Stimulated activated CD4-positive, alpha-beta T cell treated with anti-CD3 and anti-CD28 coated beads, Interleukin-4, amount 100 ng/mL, for 1 hour (primary cell): ENCODE results near the gene C19orf12.
"Not testable (repeated sequence)": the region's sequence is repeated elsewhere in the genome, so short reads cannot be mapped to it uniquely, and the experiment has no call there.

ENCODE experiments used
- DNase-seq: peaks from one replicate; pipeline ENCODE4 v3.0.0-alpha.2; 2020

The C19orf12 gene

DNA sequence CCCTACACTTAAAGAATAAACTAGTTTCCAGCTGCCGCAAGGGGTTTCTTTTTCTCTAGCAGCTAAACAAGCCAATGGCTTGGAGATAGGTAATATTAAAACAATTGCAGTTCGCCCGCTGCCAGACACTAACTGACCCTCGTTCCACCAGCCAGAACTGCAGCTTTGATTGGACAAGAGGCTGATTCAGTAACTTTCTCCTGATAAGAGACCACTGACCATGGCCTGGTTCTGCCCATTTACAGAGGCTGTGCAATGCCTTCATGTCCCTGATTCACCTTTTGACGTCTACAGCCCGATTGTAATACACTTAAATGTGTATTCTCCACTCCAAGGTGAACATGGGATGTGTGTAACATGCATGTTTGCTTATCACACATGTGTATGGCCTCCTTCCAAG is 12.8 kb upstream of the C19orf12 start:
- DNase-seq, result no peak

DNA sequence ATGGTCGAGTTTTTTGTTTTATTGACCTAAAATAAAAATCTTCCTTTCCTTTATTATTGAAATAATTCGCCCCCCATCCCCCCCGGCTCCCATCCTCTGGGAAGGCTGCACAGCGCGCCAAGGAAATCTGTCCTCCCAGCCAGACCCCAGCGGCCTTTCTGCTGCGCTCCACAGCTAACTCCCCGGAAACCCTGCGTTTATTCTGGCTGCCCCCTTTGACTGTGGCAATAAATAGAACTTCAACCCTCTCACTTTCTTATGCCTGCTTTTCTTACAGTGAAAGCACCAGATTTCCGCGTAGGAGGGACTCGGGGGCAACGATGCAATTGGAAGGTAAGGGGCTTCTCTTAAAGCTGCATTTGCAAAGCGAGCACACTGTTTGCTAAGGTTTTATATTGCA is 9.7 kb upstream of the C19orf12 start:
- no peak for DNase-seq

DNA sequence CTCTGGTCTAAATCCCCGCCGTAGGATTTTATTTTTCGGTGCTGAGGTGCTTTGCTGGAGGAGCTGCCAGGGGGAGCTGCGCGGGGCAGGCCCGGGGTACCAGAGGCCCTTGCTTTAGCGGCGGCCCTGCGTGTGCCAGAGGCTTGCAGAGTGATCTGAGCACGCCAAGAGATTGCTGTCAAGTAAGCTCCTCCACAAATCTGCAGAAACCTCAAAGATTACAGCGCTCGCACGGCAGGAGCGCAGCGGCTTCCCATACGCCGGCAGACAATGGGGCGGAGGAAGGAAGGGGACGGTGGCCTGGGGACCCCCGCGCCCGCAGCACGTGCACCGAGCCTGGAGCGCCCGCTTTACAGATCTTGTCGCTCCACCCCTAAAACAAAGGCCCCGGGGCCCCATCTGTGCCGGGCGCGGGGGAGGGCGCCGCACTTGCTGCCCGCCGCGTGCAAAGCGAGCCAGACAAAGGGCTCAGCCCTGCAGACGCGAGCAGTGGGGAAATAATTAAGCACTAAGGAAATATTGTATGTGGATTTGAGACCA is 9.1 kb upstream of the C19orf12 start:
- peak; percentile 52 for DNase-seq

DNA sequence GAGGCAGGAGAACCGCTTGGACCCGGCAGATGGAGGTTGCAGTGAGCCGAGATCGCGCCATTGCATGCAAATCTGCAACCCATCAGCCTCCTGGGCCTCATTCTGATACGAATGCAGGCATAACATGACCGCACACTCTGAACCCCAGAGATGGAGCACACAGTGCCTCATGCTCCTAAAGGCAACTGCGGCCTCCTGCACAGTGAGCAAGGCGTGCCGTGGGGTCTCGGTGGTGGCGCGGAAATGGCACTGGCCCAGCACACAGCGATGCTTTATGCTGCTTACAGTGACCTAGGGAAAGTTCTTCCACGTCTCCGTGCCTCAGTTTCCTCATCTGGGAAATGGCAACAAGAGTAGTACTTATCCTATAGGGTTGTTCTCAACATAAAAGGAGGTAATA is 2.0 kb upstream of the C19orf12 start:
- DNase-seq, result no peak

DNA sequence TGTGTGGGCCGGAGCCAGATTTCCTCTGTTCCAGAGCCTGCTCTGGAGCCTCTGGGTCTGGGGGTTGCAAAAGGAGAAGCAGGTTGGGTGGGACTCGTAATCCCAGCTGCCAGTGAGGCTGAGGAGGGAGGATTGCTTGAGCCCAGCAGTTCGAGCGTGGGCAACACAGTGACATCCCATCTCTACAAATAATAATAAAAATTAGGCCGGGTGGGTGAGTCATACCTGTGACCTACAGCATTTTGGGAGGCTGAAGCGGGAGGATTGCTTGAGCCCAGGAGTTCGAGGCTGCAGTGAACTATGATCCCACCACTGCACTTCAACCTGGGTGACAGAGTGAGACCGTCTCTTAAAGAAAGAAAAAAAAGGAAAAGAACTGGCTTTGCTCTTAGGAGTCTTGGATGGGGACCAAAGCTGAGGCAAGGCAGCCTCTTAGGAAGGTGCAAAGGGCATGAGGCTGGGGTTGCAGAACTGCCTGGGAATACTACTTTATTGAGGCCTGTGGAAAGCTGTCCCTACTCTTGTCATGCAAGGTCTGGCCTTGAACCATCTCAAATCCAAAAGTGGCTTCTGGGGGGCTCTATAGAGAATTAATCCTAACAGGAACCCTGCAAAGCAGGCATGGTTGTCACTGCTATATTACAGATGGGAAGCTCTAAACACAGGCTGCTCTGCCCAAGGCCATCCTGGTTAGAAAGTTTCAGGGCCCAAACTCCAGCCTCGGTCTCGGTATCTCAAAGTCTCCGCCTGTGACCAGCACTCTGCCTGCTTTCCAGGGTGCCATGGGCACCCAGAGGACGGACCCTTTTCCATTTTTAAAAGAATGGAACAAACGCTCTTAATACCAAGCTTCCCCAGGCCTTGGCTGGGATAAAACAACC is 880 bp upstream of the C19orf12 start:
- no peak for DNase-seq

DNA sequence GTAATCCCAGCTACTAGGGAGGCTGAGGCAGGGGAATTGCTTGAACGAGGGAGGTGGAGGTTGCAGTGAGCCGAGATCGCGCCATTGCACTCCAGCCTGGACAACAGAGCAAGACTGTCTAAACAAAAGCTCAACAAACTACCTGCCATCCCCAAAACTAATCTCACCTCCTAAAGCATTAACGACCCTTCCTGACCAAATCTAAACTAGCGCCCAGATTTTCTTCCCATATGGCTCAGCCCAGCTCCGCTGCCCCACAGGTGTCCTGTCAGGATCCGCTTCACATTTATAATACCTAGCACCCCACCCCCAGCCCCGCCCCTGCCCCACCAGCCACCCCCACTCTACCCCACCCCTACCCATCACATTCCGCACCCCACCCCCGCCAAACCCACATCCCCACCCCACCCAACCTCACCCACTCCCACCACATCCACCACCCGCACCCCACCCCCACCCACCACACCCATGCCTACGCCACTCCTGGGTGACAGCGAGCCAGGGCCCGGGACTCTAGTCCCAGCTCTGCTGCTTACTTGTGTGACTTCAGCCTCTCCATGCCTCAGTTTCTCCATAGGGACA is 599 bp downstream of the C19orf12 start:
- peak; percentile 29 for DNase-seq

DNA sequence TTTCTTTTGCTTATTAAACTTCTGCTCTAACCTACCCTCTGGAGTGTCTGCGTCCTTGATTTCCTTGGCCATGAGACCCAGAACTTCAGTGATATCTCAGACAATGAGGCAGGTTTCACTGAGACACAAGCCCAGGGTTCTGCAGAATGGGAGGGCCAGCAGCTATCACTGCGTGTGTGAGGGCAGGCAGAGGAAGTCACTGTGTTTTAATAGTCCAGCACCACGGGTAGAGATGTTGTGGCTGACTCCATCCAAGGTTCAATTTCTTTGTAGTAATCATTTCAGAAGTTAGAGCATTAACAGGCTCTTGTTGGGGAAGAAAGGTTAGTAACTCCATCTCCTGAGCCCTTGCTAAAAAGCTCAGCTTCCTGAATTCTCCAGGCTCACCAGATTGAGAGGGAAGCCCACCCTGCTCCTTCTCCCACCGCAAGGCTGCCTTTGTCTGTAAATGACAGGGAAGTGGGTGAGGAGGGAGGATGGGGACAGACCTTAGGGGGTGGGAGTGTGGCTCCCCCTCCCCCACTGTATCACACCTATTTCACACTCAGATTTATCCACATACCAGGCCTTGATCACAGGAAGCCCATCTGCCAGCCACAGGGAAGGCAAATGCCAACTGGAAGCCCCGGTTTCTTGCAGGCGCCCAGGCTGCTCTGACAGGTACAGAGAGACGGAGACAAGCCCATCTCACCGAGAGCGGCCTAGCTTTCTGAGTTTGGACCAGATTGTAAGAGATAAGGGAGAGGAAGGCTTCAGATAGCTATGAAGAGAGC is 2.1 kb downstream of the C19orf12 start:
- DNase-seq, result no peak

DNA sequence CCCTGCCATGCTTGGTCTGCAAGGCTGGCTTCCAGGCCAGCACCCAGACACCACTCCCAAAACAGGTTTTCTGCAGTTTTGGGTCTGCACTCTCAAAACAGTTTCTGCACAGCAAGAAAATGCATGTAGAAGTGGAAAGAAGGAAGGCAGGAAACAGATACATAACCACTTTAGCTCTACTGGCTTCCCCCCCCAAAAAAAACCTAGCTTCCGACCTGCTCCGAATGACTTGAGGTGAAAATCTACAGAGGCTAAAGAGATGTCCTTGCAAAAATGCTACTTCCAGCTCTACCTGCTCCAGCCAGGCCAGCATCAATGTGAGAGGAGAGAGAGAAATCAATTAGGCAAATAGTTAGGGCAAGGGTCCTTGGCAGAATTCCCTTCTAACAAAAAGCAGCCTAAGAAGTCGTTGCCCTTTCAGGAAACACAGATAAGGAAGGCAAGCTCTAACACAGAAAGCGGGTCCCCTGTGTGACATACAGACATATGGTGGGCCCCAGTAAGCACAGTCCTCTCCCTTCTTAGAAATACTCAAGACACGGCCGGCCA is 3.4 kb downstream of the C19orf12 start:
- no peak for DNase-seq

DNA sequence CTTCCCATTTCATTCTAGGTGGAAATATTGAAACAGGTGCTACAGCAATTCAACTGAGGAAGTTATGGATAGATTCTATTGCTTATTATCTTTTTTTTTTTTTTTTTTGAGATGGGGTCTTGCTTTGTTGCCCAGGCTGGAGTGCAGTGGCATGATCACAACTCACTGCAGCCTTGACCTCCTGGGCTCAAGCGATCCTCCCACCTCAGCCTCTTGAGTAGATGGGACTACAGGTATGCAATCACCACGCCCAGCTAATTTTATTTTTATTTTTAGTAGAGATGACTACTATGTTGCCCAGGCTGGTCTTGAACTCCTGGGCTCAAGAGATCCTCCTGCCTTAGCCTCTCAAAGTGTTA is 5.6 kb downstream of the C19orf12 start:
- not testable (repeated sequence) for DNase-seq

DNA sequence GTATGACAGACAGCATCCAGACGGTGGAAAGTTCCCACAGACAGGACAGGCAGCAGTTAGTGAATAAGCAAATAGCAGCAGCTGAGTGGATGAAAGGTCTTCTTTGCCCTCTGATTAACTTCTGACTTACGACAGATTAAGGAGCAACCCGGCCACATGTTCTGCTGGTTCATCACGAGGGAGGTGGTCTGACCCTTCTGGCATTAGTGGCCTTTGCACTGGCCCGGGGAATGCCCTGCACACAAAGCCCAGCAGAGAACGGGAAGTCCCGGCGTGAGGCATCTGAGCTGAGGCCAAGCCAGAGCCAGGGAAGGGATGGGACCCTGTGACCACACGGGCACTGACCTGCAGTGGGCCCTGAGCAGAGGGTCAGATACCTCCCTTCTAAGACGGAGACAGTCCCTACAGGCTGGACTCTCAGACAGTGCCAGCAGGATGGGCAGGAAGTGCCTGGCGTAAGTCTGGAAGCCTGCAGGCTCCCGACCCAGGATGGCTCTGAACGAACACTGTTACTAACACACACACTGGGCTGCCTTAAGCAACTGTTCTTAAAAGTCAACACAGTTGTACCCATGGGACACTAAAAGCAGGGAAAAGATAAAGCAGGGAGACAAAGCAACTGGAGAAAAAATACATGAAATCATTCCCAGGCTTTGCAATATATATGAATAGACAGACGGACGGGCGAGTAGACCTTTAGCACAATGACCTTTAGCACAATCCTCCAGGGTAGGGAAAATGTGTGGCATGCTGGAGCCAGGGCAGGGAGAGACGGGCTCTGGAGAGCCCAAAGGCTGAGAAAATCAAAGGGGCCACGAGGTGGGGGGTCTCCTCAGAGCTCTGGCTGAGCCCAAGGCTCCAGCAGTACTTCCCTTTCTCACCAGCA is 6.3 kb downstream of the C19orf12 start:
- no peak for DNase-seq

DNA sequence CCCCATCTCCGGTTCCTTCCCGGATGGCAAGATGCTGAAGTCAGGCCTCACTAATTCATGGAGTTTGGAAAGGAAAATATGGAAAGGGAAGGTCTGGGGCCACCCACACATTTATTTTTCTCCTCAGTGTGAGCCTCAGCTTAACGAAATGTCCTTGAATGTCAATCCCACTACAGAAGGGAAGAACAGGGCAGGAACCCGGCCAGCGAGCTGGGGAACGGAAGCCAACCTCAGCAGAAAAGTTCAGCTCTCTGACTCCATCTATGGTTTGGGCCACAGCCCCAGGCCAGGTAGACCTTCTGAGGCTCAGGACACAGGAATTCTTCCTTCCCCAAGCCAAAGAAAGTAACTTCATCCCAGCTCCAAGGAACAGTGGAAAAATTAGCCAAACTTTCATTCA is 8.4 kb downstream of the C19orf12 start:
- no peak for DNase-seq

DNA sequence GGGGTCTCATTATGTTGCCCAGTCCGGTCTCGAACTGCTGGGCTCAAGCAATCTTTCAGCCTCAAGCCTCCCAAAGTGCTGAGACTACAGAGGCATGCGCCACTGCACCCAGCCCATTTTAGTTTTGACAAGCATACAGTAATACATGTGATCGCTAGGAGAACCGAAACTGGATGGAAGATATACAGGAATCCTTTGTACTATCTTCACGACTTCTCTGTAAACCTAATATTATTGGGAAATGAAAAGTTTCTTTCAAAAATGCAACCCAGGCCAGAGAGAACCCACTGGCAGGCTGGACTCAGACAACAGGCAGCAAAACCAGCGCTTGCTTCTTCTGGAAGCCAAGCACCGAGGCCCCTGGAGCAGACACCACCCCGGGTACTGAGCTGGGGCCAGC is 9.4 kb downstream of the C19orf12 start:
- DNase-seq, result no peak

DNA sequence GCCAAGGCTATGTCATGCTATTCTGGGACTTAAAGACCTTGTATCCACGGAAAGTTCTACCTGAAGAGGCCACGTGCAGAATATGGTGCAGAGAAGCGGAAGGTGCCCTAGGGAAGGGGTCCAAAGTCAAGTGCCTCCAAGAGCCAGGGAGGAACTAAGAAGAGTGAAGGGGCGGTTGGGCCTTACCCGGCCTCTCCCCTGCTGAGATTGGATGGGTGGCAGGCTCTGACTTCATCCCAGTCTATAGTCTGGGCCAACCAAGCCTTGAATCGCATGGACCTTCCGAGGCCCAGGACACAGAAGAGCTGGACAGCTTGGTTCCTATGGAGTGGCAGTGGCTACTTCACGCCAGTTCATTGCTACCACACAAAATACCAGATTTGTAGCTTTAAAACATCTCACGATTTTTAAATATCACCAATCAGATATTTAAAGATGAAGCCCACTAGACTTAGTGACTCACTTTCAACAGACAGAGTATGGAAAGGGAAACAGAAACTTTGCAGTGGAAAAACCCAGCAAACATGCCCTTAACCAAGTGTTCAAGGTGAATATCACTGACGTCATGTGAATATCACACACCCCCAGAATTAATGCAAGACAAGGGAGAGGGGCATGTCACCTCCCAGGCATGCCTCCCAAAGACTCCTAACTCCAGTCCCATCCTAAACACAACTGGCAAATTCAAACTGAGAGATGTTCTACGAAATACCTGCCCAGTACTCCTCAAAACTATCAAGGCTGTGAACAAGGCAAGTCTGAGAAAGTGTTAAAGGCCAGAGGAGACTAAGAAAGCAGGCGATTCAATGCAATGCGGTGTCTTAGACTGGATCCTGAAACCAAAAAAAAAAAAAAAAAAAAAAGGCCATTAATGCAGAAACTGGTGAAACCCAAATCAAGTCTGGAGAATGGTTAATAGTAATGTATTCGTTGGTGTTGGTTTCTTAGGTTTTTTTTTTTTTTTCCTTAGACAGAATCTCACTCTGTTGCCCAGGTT is 10.2 kb downstream of the C19orf12 start:
- DNase-seq, result no peak

DNA sequence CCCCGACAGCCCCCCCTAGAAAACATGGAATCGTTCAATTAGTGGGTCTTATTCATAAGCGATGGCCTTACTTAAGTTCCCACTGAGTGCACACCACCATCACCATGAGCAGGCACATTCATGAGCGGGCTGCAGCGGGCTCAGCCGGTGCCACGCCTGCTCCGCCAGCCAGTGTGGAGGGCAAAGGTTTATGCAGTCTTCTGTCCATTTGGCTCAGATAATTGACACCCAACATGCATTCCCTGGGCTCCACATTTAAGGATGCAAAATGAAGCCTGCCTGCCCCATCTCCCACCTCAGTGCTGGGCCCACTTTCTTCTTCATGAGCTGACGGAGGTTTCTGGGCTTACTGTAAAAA is 12.1 kb downstream of the C19orf12 start:
- DNase-seq, result no peak

DNA sequence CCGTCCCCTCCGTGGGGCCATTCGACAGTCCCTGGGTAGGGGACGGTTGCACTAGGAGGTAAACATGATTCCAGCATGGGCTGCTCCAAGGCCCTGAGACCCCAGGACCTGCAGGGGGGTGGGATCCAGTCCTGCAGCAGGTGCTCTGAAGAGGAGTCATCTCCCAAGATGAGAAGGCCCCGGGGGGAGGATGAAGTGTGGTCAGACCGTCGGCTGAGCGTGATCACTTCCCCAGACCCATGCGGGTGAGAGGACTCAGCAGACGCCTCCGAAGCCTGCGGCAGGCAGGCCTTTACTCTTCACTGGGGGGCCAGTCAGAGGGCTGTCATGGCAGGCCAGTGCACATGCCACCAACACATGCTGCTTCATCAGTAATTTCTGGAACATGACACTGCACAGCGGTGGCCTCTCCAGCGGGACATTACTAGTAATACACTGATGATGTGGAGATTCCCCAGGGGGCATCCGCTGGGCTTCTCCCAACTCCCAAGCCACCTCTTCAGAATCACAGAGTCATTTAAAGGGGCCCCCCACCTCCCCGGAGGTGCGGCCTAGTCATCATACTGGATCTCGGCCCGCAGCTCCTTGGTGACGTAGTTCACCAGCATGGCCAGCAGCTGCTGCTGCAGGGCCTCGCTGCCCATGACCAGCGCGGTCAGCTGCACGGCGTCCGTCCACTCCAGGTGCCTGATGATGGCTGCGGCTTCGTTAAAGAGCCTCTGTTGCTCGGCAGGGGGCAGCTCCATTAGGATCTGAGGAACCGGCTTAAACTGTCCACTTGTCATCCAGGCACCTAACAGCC is 12.7 kb downstream of the C19orf12 start:
- no peak for DNase-seq

DNA sequence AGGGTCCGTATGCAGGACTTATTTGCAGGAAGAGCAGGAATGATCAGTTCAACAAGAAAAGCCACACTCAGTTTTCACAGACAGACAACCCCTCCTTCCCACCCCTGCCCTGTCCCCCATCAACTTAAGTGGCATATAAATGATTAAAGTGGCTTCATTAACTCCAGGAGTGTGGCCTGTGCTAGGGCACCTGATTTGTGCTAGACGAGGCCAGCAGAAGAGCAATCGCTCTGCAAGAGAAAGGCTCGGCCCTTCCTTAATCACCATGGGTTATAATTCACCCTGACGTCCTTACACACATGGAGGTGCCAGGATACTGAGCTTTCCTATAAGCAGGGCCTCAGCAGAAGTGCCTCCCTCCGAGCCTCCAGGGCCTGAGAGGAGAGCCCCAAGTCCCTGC is 14.6 kb downstream of the C19orf12 start:
- no peak for DNase-seq

DNA sequence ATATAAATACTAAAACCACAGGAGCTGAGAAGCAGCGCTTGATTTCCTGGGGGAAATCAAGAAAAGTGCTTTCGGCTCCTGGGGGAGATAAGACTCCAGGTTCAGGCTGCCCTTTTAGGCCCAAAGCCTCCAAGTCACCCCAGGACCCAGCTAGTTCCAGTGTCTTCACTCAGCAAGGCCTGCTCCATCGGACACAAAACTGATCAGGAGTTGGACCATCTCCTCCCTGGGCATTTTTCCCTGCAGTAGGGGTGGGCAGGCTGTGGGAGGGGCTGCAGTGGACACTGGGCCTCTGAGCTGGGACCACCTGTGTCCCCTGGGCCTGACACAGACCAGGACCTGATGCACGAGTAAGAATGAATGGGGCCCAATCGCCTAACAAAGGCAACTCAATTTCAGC is 15.2 kb downstream of the C19orf12 start:
- no peak for DNase-seq

DNA sequence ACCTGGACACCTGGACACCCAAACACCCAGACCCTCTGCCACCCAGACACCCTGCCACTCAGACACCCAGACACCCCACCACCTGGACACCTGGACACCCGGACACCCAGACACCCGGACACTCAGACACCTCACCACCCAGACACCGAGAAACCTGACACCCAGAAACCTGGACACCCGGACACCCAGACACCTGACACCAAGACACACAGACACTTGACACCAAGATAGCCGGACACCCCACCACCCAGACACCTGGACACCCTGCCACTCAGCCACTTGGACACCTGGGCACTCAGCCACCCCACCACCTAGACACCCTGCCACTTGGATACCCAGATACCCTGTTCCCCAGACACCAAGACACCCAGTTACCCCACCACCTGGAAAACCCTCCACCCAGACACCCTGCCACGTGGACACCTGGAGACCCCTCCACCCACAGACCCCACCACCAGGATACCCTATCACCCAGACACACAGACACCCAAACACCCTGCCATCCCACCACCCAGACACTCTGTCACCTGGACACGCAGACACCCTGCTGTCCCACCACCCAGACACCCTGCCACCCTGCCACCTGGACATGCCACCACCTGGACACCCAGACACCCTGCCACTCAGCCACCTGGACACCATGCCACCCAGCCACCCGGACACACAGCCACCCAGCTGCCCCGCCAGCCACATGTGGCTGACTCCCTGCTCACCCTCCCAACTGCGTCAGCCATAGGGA is 17.4 kb downstream of the C19orf12 start:
- no peak for DNase-seq

DNA sequence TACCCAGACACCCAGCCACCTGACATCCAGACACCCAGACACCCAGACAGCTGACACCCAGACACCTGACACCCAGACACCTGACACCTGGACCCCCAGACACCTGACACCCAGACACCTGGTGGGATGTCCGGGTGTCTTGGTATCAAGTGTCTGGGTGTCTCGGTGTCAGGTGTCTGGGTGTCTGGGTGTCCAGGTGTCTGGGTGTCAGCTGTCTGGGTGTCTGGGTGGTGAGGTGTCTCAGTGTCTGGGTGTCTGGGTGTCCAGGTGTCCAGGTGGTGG is 18.6 kb downstream of the C19orf12 start:
- DNase-seq, result no peak
